Effector memory CD4-positive, alpha-beta T cell (primary cell): ENCODE measurements around the gene CDH18.

Experiments
- DNase-seq, 3 donors: peaks; one replicate each; pipeline ENCODE4 v3.0.0-alpha.2; 2020
- H3K27ac ChIP-seq: 2 replicates; pipeline ENCODE4 v1.7.0; 2013; ENCODE audit warnings: mild to moderate bottlenecking, low read length, moderate library complexity; ENCODE audit not compliant: insufficient read depth, poor library complexity, severe bottlenecking
- H3K27me3 ChIP-seq: replicated peaks from 2 replicates; pipeline ENCODE4 v1.7.0; 2013; ENCODE audit warnings: mild to moderate bottlenecking, low read length; ENCODE audit not compliant: insufficient read depth, control insufficient read depth, poor library complexity, severe bottlenecking
- H3K36me3 ChIP-seq: 2 replicates; pipeline ENCODE4 v1.7.0; 2013; ENCODE audit warnings: mild to moderate bottlenecking, low read length, moderate library complexity; ENCODE audit not compliant: control insufficient read depth, insufficient read depth
- H3K4me1 ChIP-seq: 2 replicates; pipeline ENCODE4 v1.7.0; 2013; ENCODE audit warnings: low read length, mild to moderate bottlenecking; ENCODE audit not compliant: control insufficient read depth, insufficient read depth, poor library complexity, severe bottlenecking
- H3K4me3 ChIP-seq: 2 replicates; pipeline ENCODE4 v1.7.0; 2013; ENCODE audit warnings: low read length, low read depth, mild to moderate bottlenecking; ENCODE audit not compliant: insufficient read depth, poor library complexity, severe bottlenecking
- H3K9me3 ChIP-seq: 2 replicates; pipeline ENCODE4 v1.7.0; 2013; ENCODE audit warnings: mild to moderate bottlenecking, low read length, moderate library complexity; ENCODE audit not compliant: control insufficient read depth

Gene CDH18

GRCh38 chr5:19638461-19638860 is 349.5 kb downstream of the CDH18 start:
- H3K36me3 ChIP-seq: no peaks in the 10 kb centered on the region
- no peaks in the 10 kb centered on the region for H3K4me1 ChIP-seq
- H3K27ac ChIP-seq: no peak overlapping the region
- H3K4me3 ChIP-seq: no peak overlapping the region
- DNase-seq: no peak
- no peaks in the 10 kb centered on the region for H3K9me3 ChIP-seq
- no peaks in the 10 kb centered on the region for H3K27me3 ChIP-seq

GRCh38 chr5:19630876-19631275 is 357.1 kb downstream of the CDH18 start:
- Histone ChIP-seq H3K4me1 (no peaks in the 10 kb centered on the region), H3K36me3 (no peaks in the 10 kb centered on the region), H3K27ac (no peak overlapping the region), H3K4me3 (no peak overlapping the region), H3K27me3 (no peaks in the 10 kb centered on the region), H3K9me3 (no peaks in the 10 kb centered on the region)
- DNase-seq: no peak

- Histone ChIP-seq H3K36me3 (no peaks in the 10 kb centered on the region), H3K9me3 (no peaks in the 10 kb centered on the region), H3K4me1 (no peaks in the 10 kb centered on the region), H3K27me3 (no peaks in the 10 kb centered on the region), H3K4me3 (no peak overlapping the region), H3K27ac (no peak overlapping the region)
- DNase-seq: no peak
Observed at GRCh38 chr5:19626211-19626610, 361.8 kb downstream of the CDH18 start.

- DNase-seq: no peak
- no peaks in the 10 kb centered on the region for H3K9me3 ChIP-seq
- H3K27me3 ChIP-seq: no peaks in the 10 kb centered on the region
- no peaks in the 10 kb centered on the region for H3K4me1 ChIP-seq
- no peak overlapping the region for H3K27ac ChIP-seq
- no peak overlapping the region for H3K4me3 ChIP-seq
- H3K36me3 ChIP-seq: no peaks in the 10 kb centered on the region
Observed at GRCh38 chr5:19625562-19625961, 362.4 kb downstream of the CDH18 start.

- H3K9me3 ChIP-seq: no peaks in the 10 kb centered on the region
- H3K4me3 ChIP-seq: no peak overlapping the region
- no peaks in the 10 kb centered on the region for H3K36me3 ChIP-seq
- no peak for DNase-seq
- no peaks in the 10 kb centered on the region for H3K4me1 ChIP-seq
- no peak overlapping the region for H3K27ac ChIP-seq
- no peaks in the 10 kb centered on the region for H3K27me3 ChIP-seq
Observed at GRCh38 chr5:19619571-19619970, 368.4 kb downstream of the CDH18 start.

GRCh38 chr5:19616701-19617215 is 371.2 kb downstream of the CDH18 start:
- no peaks in the 10 kb centered on the region for H3K36me3 ChIP-seq
- no peaks in the 10 kb centered on the region for H3K9me3 ChIP-seq
- H3K4me1 ChIP-seq: no peaks in the 10 kb centered on the region
- H3K4me3 ChIP-seq: no peak overlapping the region
- no peak overlapping the region for H3K27ac ChIP-seq
- H3K27me3 ChIP-seq: no peaks in the 10 kb centered on the region
- no peak for DNase-seq

GRCh38 chr5:19615661-19616060 is 372.3 kb downstream of the CDH18 start:
- DNase-seq: no peak
- H3K27me3 ChIP-seq: no peaks in the 10 kb centered on the region
- H3K4me3 ChIP-seq: no peak overlapping the region
- H3K36me3 ChIP-seq: no peaks in the 10 kb centered on the region
- no peaks in the 10 kb centered on the region for H3K4me1 ChIP-seq
- no peaks in the 10 kb centered on the region for H3K9me3 ChIP-seq
- no peak overlapping the region for H3K27ac ChIP-seq

GRCh38 chr5:19615071-19615470 is 372.9 kb downstream of the CDH18 start:
- H3K4me1 ChIP-seq: no peaks in the 10 kb centered on the region
- no peaks in the 10 kb centered on the region for H3K36me3 ChIP-seq
- no peak overlapping the region for H3K27ac ChIP-seq
- DNase-seq: no peak
- no peak overlapping the region for H3K4me3 ChIP-seq
- no peaks in the 10 kb centered on the region for H3K27me3 ChIP-seq
- H3K9me3 ChIP-seq: no peaks in the 10 kb centered on the region

GRCh38 chr5:19608444-19609002 is 379.5 kb downstream of the CDH18 start:
- DNase-seq: no peak
- H3K27me3 ChIP-seq: no peaks in the 10 kb centered on the region
- no peaks in the 10 kb centered on the region for H3K36me3 ChIP-seq

GRCh38 chr5:19605846-19606407 is 382.1 kb downstream of the CDH18 start:
- H3K36me3 ChIP-seq: no peaks in the 10 kb centered on the region
- H3K27ac ChIP-seq: no peak overlapping the region
- no peak for DNase-seq
- H3K4me1 ChIP-seq: no peaks in the 10 kb centered on the region
- H3K4me3 ChIP-seq: no peak overlapping the region
- no peaks in the 10 kb centered on the region for H3K27me3 ChIP-seq
- no peaks in the 10 kb centered on the region for H3K9me3 ChIP-seq

More at GRCh38 chr5:19608444-19609002, 379.5 kb downstream of the CDH18 start:
- no peak overlapping the region for H3K4me3 ChIP-seq
- H3K4me1 ChIP-seq: no peaks in the 10 kb centered on the region
- no peak overlapping the region for H3K27ac ChIP-seq
- H3K9me3 ChIP-seq: no peaks in the 10 kb centered on the region
